22Rv1 (cell line): Measurements from ENCODE around the gene KLHL18.

ENCODE experiments used
- ZFX ChIP-seq: fragments of 450-650 bp; IDR thresholded peaks from 2 replicates; pipeline ENCODE4 v1.6.1; 2017; ENCODE audit warnings: antibody characterized with exemption, borderline replicate concordance
- TF ChIP-seq, protein P1 (sequence below): fragments of 450-650 bp; IDR thresholded peaks from 2 replicates; pipeline ENCODE4 v1.5.1; 2017; ENCODE audit warnings: mild to moderate bottlenecking

DNA sequence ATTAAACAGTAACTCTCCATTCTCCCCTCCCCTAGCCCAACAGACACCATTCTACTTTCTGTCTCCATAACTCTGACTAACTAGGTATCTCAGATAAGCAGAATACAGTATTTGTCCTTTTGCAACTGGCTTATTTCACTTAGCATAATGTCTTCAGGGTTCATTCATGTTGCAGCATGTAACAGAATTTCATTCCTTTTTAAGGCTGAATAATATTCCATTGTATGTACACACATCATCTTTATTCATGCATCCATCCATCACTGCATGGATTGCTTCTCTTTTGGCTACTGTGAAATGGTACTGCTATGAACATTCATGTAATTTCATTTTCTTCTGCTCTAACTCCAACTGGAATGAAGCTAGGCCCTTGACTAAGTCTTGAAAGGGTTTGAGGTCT is 96.1 kb downstream of the KLHL18 start:
- TF ChIP-seq, protein P1, sequence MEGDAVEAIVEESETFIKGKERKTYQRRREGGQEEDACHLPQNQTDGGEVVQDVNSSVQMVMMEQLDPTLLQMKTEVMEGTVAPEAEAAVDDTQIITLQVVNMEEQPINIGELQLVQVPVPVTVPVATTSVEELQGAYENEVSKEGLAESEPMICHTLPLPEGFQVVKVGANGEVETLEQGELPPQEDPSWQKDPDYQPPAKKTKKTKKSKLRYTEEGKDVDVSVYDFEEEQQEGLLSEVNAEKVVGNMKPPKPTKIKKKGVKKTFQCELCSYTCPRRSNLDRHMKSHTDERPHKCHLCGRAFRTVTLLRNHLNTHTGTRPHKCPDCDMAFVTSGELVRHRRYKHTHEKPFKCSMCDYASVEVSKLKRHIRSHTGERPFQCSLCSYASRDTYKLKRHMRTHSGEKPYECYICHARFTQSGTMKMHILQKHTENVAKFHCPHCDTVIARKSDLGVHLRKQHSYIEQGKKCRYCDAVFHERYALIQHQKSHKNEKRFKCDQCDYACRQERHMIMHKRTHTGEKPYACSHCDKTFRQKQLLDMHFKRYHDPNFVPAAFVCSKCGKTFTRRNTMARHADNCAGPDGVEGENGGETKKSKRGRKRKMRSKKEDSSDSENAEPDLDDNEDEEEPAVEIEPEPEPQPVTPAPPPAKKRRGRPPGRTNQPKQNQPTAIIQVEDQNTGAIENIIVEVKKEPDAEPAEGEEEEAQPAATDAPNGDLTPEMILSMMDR = no peak
- no peak for TF ChIP-seq ZFX
